Colonic mucosa (tissue), 4 donors: ENCODE measurements around the gene TMC7. TPM values are rescaled to one million over a fixed set of nuclear protein-coding genes. Genes with fewer than 3 reads are reported as not detected.

Experiments
- DNase-seq: peaks from one replicate; pipeline ENCODE4 v3.0.0-alpha.2; 2020
- H3K27ac ChIP-seq: fragments of 200-600 bp; one replicate; pipeline ENCODE4 v1.8.0; 2021
- H3K27me3 ChIP-seq: fragments of 200-600 bp; one replicate; pipeline ENCODE4 v1.8.0; 2021
- H3K36me3 ChIP-seq: fragments of 200-600 bp; one replicate; pipeline ENCODE4 v1.8.0; 2021
- H3K4me1 ChIP-seq: fragments of 200-600 bp; one replicate; pipeline ENCODE4 v1.8.0; 2021; ENCODE audit warnings: mild to moderate bottlenecking
- H3K4me3 ChIP-seq: fragments of 200-600 bp; one replicate; pipeline ENCODE4 v1.8.0; 2021
- H3K9ac ChIP-seq, 2 donors: one replicate each; pipeline ENCODE4 v1.7.0; 2013; ENCODE audit warnings: control low read depth in 2 of 2, low read depth in 2 of 2, low read length in 2 of 2
- H3K9me3 ChIP-seq: fragments of 200-600 bp; one replicate; pipeline ENCODE4 v1.8.0; 2021
- intact Hi-C: fragments of 100-400 bp; cut with DNase I; formaldehyde crosslinking; loops from one replicate; pipeline ENCODE4 v1.14.1; 2022
- total RNA-seq, 2 donors: library from RNA; stranded (reverse); fragmentation: NEBNext Ultra II Directional in 1 of 2; extraction: Animal tissue kit (Norgen Biotek cat#: 25700) in 1 of 2; gene quantifications; one replicate each; pipeline ENCODE4 v1.2.1, GENCODE V29; 2021
- TF ChIP-seq, protein P1 (sequence below): fragments of 200-600 bp; IDR thresholded peaks from one replicate; pipeline ENCODE4 v1.8.0; 2022; ENCODE audit warnings: antibody characterized with exemption, mild to moderate bottlenecking
- donor health status: healthy.
- donor health status: DM: no; HTN: no; CAD: no.
- donor health status: DM: no; HTN: no; CAD: no.

TMC7 gene
- total RNA-seq, 2 donors from 2014 or later: 10.0 to 10.6 TPM

DNA sequence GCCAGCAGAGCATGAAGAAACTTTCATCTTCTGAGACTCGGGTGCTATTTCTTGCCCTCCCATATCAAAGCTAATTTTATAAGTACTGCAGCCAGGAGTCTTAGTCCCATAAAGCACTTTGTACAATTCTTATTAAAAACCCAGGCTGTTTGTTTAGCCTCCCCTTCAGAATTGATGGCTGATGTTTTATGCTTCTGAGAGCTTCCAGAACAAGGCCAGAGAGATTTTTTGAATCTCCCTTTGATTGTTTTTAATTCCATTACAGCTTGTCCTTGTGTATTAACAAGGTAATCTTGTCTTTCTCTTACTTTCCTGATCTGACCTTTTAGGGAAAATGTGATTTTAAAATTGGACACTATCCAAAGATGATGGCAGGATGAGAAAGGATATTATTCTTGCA lies 99.9 kb downstream of the TMC7 start:
- no peak overlapping the region for H3K27ac ChIP-seq
- H3K9ac ChIP-seq: no peak overlapping the region
- H3K36me3 ChIP-seq: no peaks in the 10 kb centered on the region
- no peaks in the 10 kb centered on the region for H3K27me3 ChIP-seq
- intact Hi-C loops: loop anchor here (10.0 kb wide), 1 partner anchor 421 kb away; no protein-coding TSS in a partner anchor
- DNase-seq: no peak
- no peaks in the 10 kb centered on the region for H3K4me1 ChIP-seq
- H3K9me3 ChIP-seq: no peaks in the 10 kb centered on the region
- TF ChIP-seq, protein P1, sequence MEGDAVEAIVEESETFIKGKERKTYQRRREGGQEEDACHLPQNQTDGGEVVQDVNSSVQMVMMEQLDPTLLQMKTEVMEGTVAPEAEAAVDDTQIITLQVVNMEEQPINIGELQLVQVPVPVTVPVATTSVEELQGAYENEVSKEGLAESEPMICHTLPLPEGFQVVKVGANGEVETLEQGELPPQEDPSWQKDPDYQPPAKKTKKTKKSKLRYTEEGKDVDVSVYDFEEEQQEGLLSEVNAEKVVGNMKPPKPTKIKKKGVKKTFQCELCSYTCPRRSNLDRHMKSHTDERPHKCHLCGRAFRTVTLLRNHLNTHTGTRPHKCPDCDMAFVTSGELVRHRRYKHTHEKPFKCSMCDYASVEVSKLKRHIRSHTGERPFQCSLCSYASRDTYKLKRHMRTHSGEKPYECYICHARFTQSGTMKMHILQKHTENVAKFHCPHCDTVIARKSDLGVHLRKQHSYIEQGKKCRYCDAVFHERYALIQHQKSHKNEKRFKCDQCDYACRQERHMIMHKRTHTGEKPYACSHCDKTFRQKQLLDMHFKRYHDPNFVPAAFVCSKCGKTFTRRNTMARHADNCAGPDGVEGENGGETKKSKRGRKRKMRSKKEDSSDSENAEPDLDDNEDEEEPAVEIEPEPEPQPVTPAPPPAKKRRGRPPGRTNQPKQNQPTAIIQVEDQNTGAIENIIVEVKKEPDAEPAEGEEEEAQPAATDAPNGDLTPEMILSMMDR: no peak
- H3K4me3 ChIP-seq: no peak overlapping the region

DNA sequence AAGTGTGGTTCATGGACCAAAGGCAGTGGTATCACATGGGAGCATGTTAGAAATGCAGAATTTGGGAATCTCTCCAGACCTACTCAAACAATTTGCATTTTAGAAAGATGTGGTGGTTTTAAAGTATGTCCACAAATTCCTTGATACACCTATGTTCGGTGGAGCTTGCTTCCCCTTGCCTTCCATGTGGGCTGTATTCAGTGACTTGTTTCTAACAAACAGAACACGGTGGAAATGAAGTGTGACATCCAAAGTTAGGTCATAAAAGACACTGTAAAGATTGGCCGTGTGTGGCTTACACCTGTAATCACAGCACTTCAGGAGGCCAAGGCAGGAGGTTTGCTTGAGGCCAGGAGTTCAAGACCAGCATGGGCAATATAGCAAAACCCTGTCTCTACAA lies 100.4 kb downstream of the TMC7 start:
- Histone ChIP-seq H3K9ac (no peak overlapping the region), H3K36me3 (no peaks in the 10 kb centered on the region), H3K4me3 (no peak overlapping the region), H3K27ac (no peak overlapping the region), H3K27me3 (no peaks in the 10 kb centered on the region), H3K4me1 (no peaks in the 10 kb centered on the region), H3K9me3 (no peaks in the 10 kb centered on the region)
- intact Hi-C loops: loop anchor here (10.0 kb wide), 1 partner anchor 421 kb away; no protein-coding TSS in a partner anchor
- TF ChIP-seq, protein P1: no peak
- DNase-seq: no peak

DNA sequence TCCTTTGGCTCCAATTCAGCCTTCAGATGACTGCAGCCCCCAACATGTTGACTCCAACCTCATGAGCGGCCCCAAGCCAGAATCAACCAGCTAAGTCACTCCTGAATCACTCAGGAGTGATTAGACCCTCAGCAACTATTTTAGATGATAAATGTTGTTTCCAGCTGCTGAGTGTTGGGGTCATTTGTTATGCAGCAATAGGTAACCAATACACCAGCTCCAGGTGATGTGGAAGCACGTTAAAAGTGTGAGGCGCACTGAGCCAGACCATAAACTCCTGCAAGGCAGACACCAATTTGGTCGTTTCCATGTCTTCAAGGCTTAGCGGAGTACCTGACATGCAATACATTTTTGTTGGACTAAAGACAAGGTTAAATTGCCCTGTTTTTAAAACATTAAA lies 101.1 kb downstream of the TMC7 start:
- Histone ChIP-seq H3K27me3 (no peaks in the 10 kb centered on the region), H3K9me3 (no peaks in the 10 kb centered on the region), H3K9ac (no peak overlapping the region), H3K27ac (no peak overlapping the region), H3K4me3 (no peak overlapping the region), H3K4me1 (no peaks in the 10 kb centered on the region), H3K36me3 (no peaks in the 10 kb centered on the region)
- TF ChIP-seq, protein P1: no peak
- no peak for DNase-seq
- intact Hi-C loops: loop anchor here (5.0 to 10.0 kb wide), 3 partner anchors 92 to 420 kb away; no protein-coding TSS in a partner anchor

DNA sequence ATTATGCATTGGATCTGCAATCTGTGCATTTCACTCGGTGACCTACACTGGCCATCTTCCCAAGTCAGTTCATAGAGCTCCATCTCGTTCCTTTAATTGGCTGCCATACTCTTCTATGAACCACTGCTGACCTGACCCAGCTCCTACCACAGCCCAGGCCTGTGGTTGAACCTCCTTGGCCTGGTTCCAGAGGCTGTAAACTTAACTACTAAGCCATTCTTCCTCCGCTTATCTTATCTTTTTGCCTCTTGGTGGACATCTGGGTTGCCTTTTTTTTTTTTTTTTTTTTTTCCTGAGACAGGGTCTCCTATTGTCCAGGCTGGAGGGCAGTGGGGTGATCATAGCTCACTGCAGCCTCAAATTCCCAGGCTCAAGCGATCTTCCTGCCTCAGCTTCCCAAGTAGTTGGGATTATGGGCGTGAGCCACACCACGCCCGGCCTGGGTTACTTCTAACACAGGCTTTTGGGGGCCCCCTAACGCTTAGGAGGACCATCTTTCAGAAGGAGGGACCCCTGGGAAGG lies 102.0 kb downstream of the TMC7 start:
- no peak overlapping the region for H3K4me3 ChIP-seq
- intact Hi-C loops: loop anchor here (5.0 to 10.0 kb wide), 3 partner anchors 92 to 419 kb away; no protein-coding TSS in a partner anchor
- peak overlapping the region in 1 of 2 donors; percentile 84 for H3K9ac ChIP-seq
- no peaks in the 10 kb centered on the region for H3K36me3 ChIP-seq
- no peaks in the 10 kb centered on the region for H3K4me1 ChIP-seq
- H3K27ac ChIP-seq: no peak overlapping the region
- TF ChIP-seq, protein P1: no peak
- peak; percentile 85 for DNase-seq
- no peaks in the 10 kb centered on the region for H3K9me3 ChIP-seq
- no peaks in the 10 kb centered on the region for H3K27me3 ChIP-seq

DNA sequence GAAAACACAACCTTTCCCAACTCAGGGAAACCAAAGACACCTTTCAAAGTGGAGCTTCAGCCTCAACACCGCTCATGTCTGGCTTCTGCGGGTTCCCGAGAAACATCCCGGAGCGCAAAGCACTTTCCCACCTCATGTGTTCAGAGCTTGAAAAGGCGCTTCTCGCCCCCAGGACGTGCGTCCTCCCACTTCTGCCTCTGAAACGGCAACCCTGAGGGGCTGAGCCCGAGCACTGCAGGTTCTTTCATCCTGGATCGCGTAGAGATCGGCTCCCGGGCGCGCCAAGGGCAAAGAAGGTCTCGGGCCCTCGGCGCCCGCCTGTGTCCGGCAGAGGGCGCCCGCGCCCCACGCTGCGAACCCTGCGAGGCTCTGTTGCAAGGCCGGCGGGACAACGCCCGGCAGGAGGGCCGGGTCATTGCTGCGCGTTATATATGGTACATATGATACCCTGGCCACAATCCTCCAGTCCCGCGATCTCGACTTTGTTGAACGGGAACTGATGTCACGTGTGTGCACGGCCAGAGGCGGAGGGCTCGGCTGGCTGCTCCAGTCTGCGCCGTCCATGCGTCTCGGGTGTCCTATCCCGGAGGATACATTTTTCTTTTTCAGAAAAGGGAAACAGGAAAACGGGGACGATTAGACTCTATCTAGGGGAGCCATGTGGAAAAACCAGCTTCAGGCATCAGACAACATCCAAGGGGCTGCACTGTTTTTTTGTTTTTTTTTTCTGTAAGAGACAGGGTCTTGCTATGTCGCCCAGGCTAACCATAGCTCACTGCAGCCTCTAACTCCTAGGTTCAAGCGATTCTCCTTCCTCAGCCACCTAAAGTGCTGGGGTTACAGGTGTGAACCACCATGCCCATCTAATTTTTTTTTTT lies 102.8 kb downstream of the TMC7 start:
- peak overlapping the region; percentile 37 for H3K4me3 ChIP-seq
- no peaks in the 10 kb centered on the region for H3K36me3 ChIP-seq
- peak overlapping the region; percentile 61 to 84 for H3K9ac ChIP-seq
- TF ChIP-seq, protein P1: peak; percentile 98
- H3K4me1 ChIP-seq: no peaks in the 10 kb centered on the region
- no peaks in the 10 kb centered on the region for H3K27me3 ChIP-seq
- peak; percentile 91 for DNase-seq
- H3K9me3 ChIP-seq: no peaks in the 10 kb centered on the region
- intact Hi-C loops: loop anchor here (5.0 to 10.0 kb wide), 3 partner anchors 91 to 418 kb away; no protein-coding TSS in a partner anchor
- peak overlapping the region; percentile 13 for H3K27ac ChIP-seq
